ENCODE results near the gene UGDH.
A peak's percentile ranks its signal among the peaks of the same experiment; 100 is the strongest.

GRCh38 chr4:39464886-39465501, 62.2 kb downstream of the UGDH start:
- TF ChIP-seq ZFP3 (CRISPR knock-in tag; IDR thresholded peaks at IDR 0.05) (peak; percentile 66), ESRRG (CRISPR knock-in tag; IDR thresholded peaks at IDR 0.05) (no peak), TOX (CRISPR knock-in tag; IDR thresholded peaks at IDR 0.05; ENCODE audit: borderline replicate concordance) (no peak), PATZ1 (CRISPR knock-in tag; IDR thresholded peaks at IDR 0.05; ENCODE audit: borderline replicate concordance) (no peak), ZC3H10 (CRISPR knock-in tag; IDR thresholded peaks at IDR 0.05) (no peak), BACH2 (CRISPR knock-in tag; IDR thresholded peaks at IDR 0.05; ENCODE audit: borderline replicate concordance) (peak; percentile 64; the same call in 1 of the 2 replicates), OSR1 (CRISPR knock-in tag; IDR thresholded peaks at IDR 0.05) (no peak), CSRNP3 (CRISPR knock-in tag; IDR thresholded peaks at IDR 0.05) (0 out of 2 replicates have a peak, but pooled peaks have one; percentile 36), ARNTL (CRISPR knock-in tag; IDR thresholded peaks at IDR 0.05; ENCODE audit: borderline replicate concordance, low read depth) (no peak), ZNF8 (CRISPR knock-in tag; IDR thresholded peaks at IDR 0.05) (0 out of 2 replicates have a peak, but pooled peaks have one; percentile 9)
- TF ChIP-seq, protein P1, sequence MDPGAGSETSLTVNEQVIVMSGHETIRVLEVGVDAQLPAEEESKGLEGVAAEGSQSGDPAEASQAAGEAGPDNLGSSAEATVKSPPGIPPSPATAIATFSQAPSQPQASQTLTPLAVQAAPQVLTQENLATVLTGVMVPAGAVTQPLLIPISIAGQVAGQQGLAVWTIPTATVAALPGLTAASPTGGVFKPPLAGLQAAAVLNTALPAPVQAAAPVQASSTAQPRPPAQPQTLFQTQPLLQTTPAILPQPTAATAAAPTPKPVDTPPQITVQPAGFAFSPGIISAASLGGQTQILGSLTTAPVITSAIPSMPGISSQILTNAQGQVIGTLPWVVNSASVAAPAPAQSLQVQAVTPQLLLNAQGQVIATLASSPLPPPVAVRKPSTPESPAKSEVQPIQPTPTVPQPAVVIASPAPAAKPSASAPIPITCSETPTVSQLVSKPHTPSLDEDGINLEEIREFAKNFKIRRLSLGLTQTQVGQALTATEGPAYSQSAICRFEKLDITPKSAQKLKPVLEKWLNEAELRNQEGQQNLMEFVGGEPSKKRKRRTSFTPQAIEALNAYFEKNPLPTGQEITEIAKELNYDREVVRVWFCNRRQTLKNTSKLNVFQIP (CRISPR knock-in tag; IDR thresholded peaks at IDR 0.05; ENCODE audit: borderline replicate concordance, low read depth): no peak
- TF ChIP-seq, protein P2, sequence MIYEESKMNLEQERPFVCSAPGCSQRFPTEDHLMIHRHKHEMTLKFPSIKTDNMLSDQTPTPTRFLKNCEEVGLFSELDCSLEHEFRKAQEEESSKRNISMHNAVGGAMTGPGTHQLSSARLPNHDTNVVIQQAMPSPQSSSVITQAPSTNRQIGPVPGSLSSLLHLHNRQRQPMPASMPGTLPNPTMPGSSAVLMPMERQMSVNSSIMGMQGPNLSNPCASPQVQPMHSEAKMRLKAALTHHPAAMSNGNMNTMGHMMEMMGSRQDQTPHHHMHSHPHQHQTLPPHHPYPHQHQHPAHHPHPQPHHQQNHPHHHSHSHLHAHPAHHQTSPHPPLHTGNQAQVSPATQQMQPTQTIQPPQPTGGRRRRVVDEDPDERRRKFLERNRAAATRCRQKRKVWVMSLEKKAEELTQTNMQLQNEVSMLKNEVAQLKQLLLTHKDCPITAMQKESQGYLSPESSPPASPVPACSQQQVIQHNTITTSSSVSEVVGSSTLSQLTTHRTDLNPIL (CRISPR knock-in tag; IDR thresholded peaks at IDR 0.05; ENCODE audit: low read depth): peak; percentile 88; the same call in 1 of the 2 replicates
- TF ChIP-seq, protein P3, sequence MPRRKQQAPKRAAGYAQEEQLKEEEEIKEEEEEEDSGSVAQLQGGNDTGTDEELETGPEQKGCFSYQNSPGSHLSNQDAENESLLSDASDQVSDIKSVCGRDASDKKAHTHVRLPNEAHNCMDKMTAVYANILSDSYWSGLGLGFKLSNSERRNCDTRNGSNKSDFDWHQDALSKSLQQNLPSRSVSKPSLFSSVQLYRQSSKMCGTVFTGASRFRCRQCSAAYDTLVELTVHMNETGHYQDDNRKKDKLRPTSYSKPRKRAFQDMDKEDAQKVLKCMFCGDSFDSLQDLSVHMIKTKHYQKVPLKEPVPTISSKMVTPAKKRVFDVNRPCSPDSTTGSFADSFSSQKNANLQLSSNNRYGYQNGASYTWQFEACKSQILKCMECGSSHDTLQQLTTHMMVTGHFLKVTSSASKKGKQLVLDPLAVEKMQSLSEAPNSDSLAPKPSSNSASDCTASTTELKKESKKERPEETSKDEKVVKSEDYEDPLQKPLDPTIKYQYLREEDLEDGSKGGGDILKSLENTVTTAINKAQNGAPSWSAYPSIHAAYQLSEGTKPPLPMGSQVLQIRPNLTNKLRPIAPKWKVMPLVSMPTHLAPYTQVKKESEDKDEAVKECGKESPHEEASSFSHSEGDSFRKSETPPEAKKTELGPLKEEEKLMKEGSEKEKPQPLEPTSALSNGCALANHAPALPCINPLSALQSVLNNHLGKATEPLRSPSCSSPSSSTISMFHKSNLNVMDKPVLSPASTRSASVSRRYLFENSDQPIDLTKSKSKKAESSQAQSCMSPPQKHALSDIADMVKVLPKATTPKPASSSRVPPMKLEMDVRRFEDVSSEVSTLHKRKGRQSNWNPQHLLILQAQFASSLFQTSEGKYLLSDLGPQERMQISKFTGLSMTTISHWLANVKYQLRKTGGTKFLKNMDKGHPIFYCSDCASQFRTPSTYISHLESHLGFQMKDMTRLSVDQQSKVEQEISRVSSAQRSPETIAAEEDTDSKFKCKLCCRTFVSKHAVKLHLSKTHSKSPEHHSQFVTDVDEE (CRISPR knock-in tag; IDR thresholded peaks at IDR 0.05): peak; percentile 33; the same call in 1 of the 2 replicates
